Gastrocnemius medialis (tissue), 4 donors: Measurements from ENCODE around the gene LY6G6C.

Experiments used
- CTCF ChIP-seq, 5 experiments: fragments of 450-650 bp in 3 of 5; fragments of 200-600 bp in 2 of 5; sonication (generic) in 2 of 5; IDR thresholded peaks in 4 of 5; conservative IDR thresholded peaks in 1 of 5; 1 replicate in 4 of 5; 2 replicates in 1 of 5; pipeline ENCODE4 v1.5.1; 2016 to 2019; ENCODE audit warnings: antibody characterized with exemption in 5 of 5, mild to moderate bottlenecking in 3 of 5, moderate library complexity in 3 of 5
- POLR2A ChIP-seq, 2 donors: fragments of 450-650 bp; IDR thresholded peaks; one replicate each; pipeline ENCODE4 v1.6.1; 2017; ENCODE audit warnings: antibody characterized with exemption in 2 of 2, mild to moderate bottlenecking in 2 of 2, moderate library complexity in 2 of 2

- TF ChIP-seq POLR2A (IDR thresholded peaks at IDR 0.05) (no peak), CTCF (IDR thresholded peaks at IDR 0.05 in 4 of 5, conservative IDR thresholded peaks at IDR 0.05 in 1 of 5) (no peak)
Observed at GRCh38 chr6:31750411-31751022, 29.0 kb upstream of the LY6G6C start.
